Activated CD8-positive, alpha-beta T cell treated with anti-CD3 and anti-CD28 coated beads for 36 hours (primary cell): ENCODE results near the gene RYR2. TPM values are rescaled to one million over a fixed set of nuclear protein-coding genes. Genes with fewer than 3 reads are reported as not detected.
"Not testable (repeated sequence)": the region's sequence is repeated elsewhere in the genome, so short reads cannot be mapped to it uniquely, and the experiment has no call there.

ENCODE experiments used
- ATAC-seq: fragments of 200-7000 bp; cut with Tn5 transposase; one replicate; pipeline ENCODE4 v1.10.0; 2021; ENCODE audit warnings: mild to moderate bottlenecking, moderate library complexity
- CTCF ChIA-PET: fragments of 350-600 bp; sonication (Branson Sonifier 250); formaldehyde crosslinking; loops from one replicate; lab custom pipeline; 2021; ENCODE audit warnings: antibody characterized with exemption; lab: Charles Lee
- POLR2A ChIA-PET: fragments of 350-600 bp; sonication (Branson Sonifier 250); formaldehyde crosslinking; loops from one replicate; lab custom pipeline; 2021; ENCODE audit warnings: antibody characterized with exemption; lab: Charles Lee
- DNase-seq: peaks from one replicate; pipeline ENCODE4 v3.0.0-alpha.2; 2020
- H3K27ac Mint-ChIP-seq: one replicate; pipeline ENCODE4 v1.8.0; 2021; ENCODE audit warnings: mild to moderate bottlenecking, mixed read lengths
- H3K27me3 Mint-ChIP-seq: one replicate; pipeline ENCODE4 v1.8.0; 2021; ENCODE audit warnings: mixed read lengths
- H3K36me3 Mint-ChIP-seq: one replicate; pipeline ENCODE4 v1.8.0; 2021; ENCODE audit warnings: low read depth, mixed read lengths
- H3K4me1 Mint-ChIP-seq: one replicate; pipeline ENCODE4 v1.8.0; 2021; ENCODE audit warnings: low read depth, mixed read lengths
- H3K4me3 Mint-ChIP-seq: one replicate; pipeline ENCODE4 v1.8.0; 2021; ENCODE audit warnings: mild to moderate bottlenecking, moderate library complexity, mixed read lengths
- H3K9me3 Mint-ChIP-seq: one replicate; pipeline ENCODE4 v1.8.0; 2021; ENCODE audit warnings: mixed read lengths
- CTCF ChIP-seq: fragments of 200-600 bp; IDR thresholded peaks from one replicate; pipeline ENCODE4 v1.8.0; 2022; ENCODE audit warnings: antibody characterized with exemption, mild to moderate bottlenecking
- intact Hi-C: fragments of 100-400 bp; cut with micrococcal nuclease; formaldehyde crosslinking; loops from one replicate; pipeline ENCODE4 v1.10.0; 2022
- total RNA-seq, 2 experiments: library from RNA; stranded (reverse); gene quantifications; one replicate each; pipeline ENCODE4 v1.2.3, GENCODE V29; 2021

Gene RYR2
- total RNA-seq, 2 experiments from 2014 or later, result 0.02 TPM

DNA sequence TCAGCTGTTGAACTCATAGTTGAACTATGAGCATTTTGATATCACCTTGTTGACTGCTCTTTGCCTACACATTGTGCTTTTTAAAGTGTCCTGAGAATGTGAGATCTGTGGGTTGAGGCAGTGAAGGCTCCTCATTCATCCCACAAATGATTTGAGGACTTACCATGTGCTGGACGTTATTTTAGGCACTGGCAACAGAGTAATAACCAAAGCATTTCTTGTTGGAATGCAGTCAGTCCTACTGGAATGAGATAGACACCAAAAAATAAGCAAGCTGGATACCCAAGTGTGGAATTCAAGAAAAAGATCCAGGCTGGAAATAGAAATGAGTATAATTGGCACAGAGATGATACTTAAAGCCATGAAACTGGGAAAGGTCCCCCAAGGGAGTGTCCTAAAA is 775.3 kb downstream of the RYR2 start:
- Mint-ChIP-seq H3K4me1 (no peaks in the 10 kb centered on the region), H3K27ac (no peak overlapping the region), H3K36me3 (no peaks in the 10 kb centered on the region), H3K4me3 (no peak overlapping the region), H3K27me3 (peaks cover 1% of the 10 kb centered on the region), H3K9me3 (peaks cover 1% of the 10 kb centered on the region)
- ATAC-seq (no peak), DNase-seq (no peak)
- ChIA-PET CTCF (interaction anchor here (1.0 kb wide), 1 partner anchor 10 kb away, joined by 4 read pairs; no protein-coding TSS in a partner anchor), POLR2A (no interaction called here)
- TF ChIP-seq CTCF, result no peak
- intact Hi-C loops, result no loop called here

- CTCF ChIA-PET, result interaction anchor here (3.1 kb wide), 1 partner anchor 14 kb away, joined by 8 read pairs; no protein-coding TSS in a partner anchor
- H3K9me3 Mint-ChIP-seq, H3K27ac Mint-ChIP-seq, H3K4me3 Mint-ChIP-seq, H3K27me3 Mint-ChIP-seq, DNase-seq, H3K4me1 Mint-ChIP-seq, H3K36me3 Mint-ChIP-seq, ATAC-seq, POLR2A ChIA-PET, intact Hi-C loops: not testable (repeated sequence)
Measured at GRCh38 chr1:237820634-237821033, 778.6 kb downstream of the RYR2 start.

- CTCF ChIA-PET, result no interaction called here
- H3K4me3 Mint-ChIP-seq, result no peak overlapping the region
- intact Hi-C loops, result no loop called here
- H3K27ac Mint-ChIP-seq, result no peak overlapping the region
- POLR2A ChIA-PET, result no interaction called here
- no peaks in the 10 kb centered on the region for H3K9me3 Mint-ChIP-seq
- no peaks in the 10 kb centered on the region for H3K4me1 Mint-ChIP-seq
- DNase-seq (no peak), ATAC-seq (no peak)
- no peaks in the 10 kb centered on the region for H3K36me3 Mint-ChIP-seq
- no peaks in the 10 kb centered on the region for H3K27me3 Mint-ChIP-seq
- TF ChIP-seq CTCF, result no peak
Measured at GRCh38 chr1:237832858-237833257, 790.9 kb downstream of the RYR2 start.

DNA sequence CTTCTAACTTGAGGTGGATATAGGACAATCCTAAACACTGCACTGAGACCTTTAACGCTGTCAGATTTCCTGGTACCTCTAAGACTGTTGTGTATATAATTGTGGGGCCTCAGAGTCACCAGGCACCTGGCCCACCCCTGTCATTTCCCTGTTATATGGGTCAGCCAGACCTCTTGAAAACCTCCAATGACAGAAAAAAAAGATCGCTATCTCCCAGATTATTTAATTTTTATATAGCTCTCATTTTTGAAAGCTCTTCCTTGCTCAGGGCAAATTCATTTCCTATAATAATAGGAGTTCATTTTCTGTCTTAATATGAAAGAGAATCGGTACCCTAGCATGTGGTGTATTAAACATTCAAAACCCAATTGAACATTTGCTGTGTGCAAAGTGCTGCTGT is 792.1 kb downstream of the RYR2 start:
- CTCF ChIA-PET, result interaction anchor here (1.1 to 2.2 kb wide), 3 partner anchors 17 to 31 kb away, joined by 4 to 5 read pairs (median 5); no protein-coding TSS in a partner anchor
- TF ChIP-seq CTCF, result no peak
- intact Hi-C loops, result no loop called here
- ATAC-seq (no peak), DNase-seq (no peak)
- H3K4me1 Mint-ChIP-seq, result no peaks in the 10 kb centered on the region
- POLR2A ChIA-PET, result no interaction called here
- no peaks in the 10 kb centered on the region for H3K9me3 Mint-ChIP-seq
- H3K27ac Mint-ChIP-seq, result no peak overlapping the region
- H3K4me3 Mint-ChIP-seq, result no peak overlapping the region
- no peaks in the 10 kb centered on the region for H3K36me3 Mint-ChIP-seq
- no peaks in the 10 kb centered on the region for H3K27me3 Mint-ChIP-seq

GRCh38 chr1:237834461-237834860 is 792.5 kb downstream of the RYR2 start:
- TF ChIP-seq CTCF, result no peak
- H3K36me3 Mint-ChIP-seq, result no peaks in the 10 kb centered on the region
- no peak for ATAC-seq
- ChIA-PET POLR2A (no interaction called here), CTCF (interaction anchor here (1.1 to 2.2 kb wide), 3 partner anchors 17 to 30 kb away, joined by 4 to 5 read pairs (median 5); no protein-coding TSS in a partner anchor)
- H3K4me3 Mint-ChIP-seq, result no peak overlapping the region
- DNase-seq, result no peak
- no peak overlapping the region for H3K27ac Mint-ChIP-seq
- H3K4me1 Mint-ChIP-seq, result no peaks in the 10 kb centered on the region
- no peaks in the 10 kb centered on the region for H3K9me3 Mint-ChIP-seq
- H3K27me3 Mint-ChIP-seq, result no peaks in the 10 kb centered on the region
- intact Hi-C loops, result no loop called here
